Esophagus squamous epithelium (tissue), 5 donors: ENCODE data around the gene SS18L1. TPM values are rescaled to one million over a fixed set of nuclear protein-coding genes. Genes with fewer than 3 reads are reported as not detected.

Experiments
- DNase-seq: peaks from one replicate; lab custom pipeline; 2025; lab: John Stamatoyannopoulos, UW
- H3K27ac ChIP-seq, 4 donors: fragments of 200-600 bp; sonication (generic); one replicate each; pipeline ENCODE4 v1.5.1; 2016 to 2019; ENCODE audit warnings: mild to moderate bottlenecking in 1 of 4
- H3K27me3 ChIP-seq, 4 donors: fragments of 200-600 bp; sonication (generic); 1 replicate in 3 of 4; 2 replicates in 1 of 4; pipeline versions ENCODE4 v1.5.1 to v1.6.0; 2017 to 2021; ENCODE audit warnings: antibody characterized with exemption in 1 of 4
- H3K36me3 ChIP-seq, 3 donors: fragments of 200-600 bp; sonication (generic); one replicate each; pipeline ENCODE4 v1.5.1; 2016 to 2019
- H3K4me1 ChIP-seq, 3 donors: fragments of 200-600 bp; sonication (generic); one replicate each; pipeline ENCODE4 v1.5.1; 2017 to 2019
- H3K4me3 ChIP-seq, 4 donors: fragments of 200-600 bp; sonication (generic); 1 replicate in 3 of 4; 2 replicates in 1 of 4; pipeline ENCODE4 v1.5.1; 2016 to 2019; ENCODE audit warnings: mild to moderate bottlenecking in 2 of 4, moderate library complexity in 1 of 4
- H3K9me3 ChIP-seq, 3 donors: fragments of 200-600 bp; sonication (generic); one replicate each; pipeline ENCODE4 v1.5.1; 2016 to 2019
- CTCF ChIP-seq, 6 experiments: fragments of 450-650 bp in 4 of 6; fragments of 200-600 bp in 2 of 6; sonication (generic) in 2 of 6; IDR thresholded peaks; one replicate each; pipeline ENCODE4 v1.5.1; 2016 to 2019; ENCODE audit warnings: antibody characterized with exemption in 6 of 6, mild to moderate bottlenecking in 4 of 6, moderate library complexity in 4 of 6
- POLR2A ChIP-seq, 4 donors: fragments of 450-650 bp; IDR thresholded peaks; one replicate each; pipeline ENCODE4 v1.6.1; 2017; ENCODE audit warnings: antibody characterized with exemption in 4 of 4, mild to moderate bottlenecking in 4 of 4, moderate library complexity in 3 of 4
- WGBS, 2 donors: methylation state at CpG; one replicate each; pipeline ENCODE4 v1.1.5; 2018; 5-methylcytosine and 5-hydroxymethylcytosine counted together
- intact Hi-C: fragments of 100-400 bp; cut with DNase I; formaldehyde crosslinking; loops from one replicate; pipeline ENCODE4 v1.15.0; 2022
- total RNA-seq, 4 donors: library from RNA; depleted of rRNA; stranded (reverse); fragments of >200 nt; gene quantifications; one replicate each; pipeline ENCODE4 v1.1.0, GENCODE V29; 2016
- donor health status: DM: yes; HTN: yes; CAD: no.

Gene SS18L1
- total RNA-seq, 4 donors from 2014 or later, result 7.8 to 24.5 (median 15.0) TPM

GRCh38 chr20:62131560-62132320, 11.8 kb upstream of the SS18L1 start:
- no peak for DNase-seq
- peaks cover 32 to 100% (median 52%) of the 10 kb centered on the region in 3 donors for H3K36me3 ChIP-seq
- WGBS, 2 donors, result 89 to 93% methylated on average over 12 to 18 of the region's 25 CpGs
- H3K4me3 ChIP-seq, result no peak overlapping the region
- H3K27me3 ChIP-seq, result no peaks in the 10 kb centered on the region
- intact Hi-C loops, result no loop called here
- no peaks in the 10 kb centered on the region for H3K9me3 ChIP-seq
- peak overlapping the region in 2 of 4 donors; percentile 52 to 57 for H3K27ac ChIP-seq
- peaks cover 0 to 38% (median 7%) of the 10 kb centered on the region in 3 donors for H3K4me1 ChIP-seq
- TF ChIP-seq CTCF (IDR thresholded peaks at IDR 0.05) (no peak), POLR2A (IDR thresholded peaks at IDR 0.05) (no peak)

DNA sequence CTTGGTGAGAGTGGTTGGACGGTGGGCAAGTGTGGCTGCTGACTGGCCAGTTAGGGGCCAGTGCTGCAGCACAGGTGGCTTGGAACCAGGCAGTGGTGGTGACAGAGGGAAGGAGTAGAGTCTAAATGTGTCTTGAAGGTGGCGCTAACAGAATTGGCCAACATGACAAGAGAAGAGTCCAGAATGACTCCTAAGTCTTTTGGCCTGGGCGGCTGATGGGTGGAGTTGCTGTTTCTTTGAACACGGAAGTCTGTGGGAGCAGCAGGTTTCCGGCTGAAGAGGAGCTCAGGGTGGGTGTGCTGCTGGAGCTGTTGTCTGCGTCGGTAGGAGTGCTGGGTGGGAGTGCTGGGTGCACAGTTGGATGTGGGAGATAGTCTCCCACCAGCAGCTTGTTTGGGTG, 11.1 kb upstream of the SS18L1 start:
- DNase-seq, result no peak
- H3K27ac ChIP-seq, result peak overlapping the region in 3 of 4 donors; percentile 41 to 57 (median 52)
- no peak for TF ChIP-seq CTCF (IDR thresholded peaks at IDR 0.05)
- TF ChIP-seq POLR2A (IDR thresholded peaks at IDR 0.05), result no peak
- peaks cover 0 to 38% (median 7%) of the 10 kb centered on the region in 3 donors for H3K4me1 ChIP-seq
- peaks cover 32 to 100% (median 53%) of the 10 kb centered on the region in 3 donors for H3K36me3 ChIP-seq
- WGBS, 2 donors, result 72 to 78% methylated on average over 6 to 7 of the region's 7 CpGs
- intact Hi-C loops, result no loop called here
- no peaks in the 10 kb centered on the region for H3K9me3 ChIP-seq
- H3K4me3 ChIP-seq, result no peak overlapping the region
- no peaks in the 10 kb centered on the region for H3K27me3 ChIP-seq

DNA sequence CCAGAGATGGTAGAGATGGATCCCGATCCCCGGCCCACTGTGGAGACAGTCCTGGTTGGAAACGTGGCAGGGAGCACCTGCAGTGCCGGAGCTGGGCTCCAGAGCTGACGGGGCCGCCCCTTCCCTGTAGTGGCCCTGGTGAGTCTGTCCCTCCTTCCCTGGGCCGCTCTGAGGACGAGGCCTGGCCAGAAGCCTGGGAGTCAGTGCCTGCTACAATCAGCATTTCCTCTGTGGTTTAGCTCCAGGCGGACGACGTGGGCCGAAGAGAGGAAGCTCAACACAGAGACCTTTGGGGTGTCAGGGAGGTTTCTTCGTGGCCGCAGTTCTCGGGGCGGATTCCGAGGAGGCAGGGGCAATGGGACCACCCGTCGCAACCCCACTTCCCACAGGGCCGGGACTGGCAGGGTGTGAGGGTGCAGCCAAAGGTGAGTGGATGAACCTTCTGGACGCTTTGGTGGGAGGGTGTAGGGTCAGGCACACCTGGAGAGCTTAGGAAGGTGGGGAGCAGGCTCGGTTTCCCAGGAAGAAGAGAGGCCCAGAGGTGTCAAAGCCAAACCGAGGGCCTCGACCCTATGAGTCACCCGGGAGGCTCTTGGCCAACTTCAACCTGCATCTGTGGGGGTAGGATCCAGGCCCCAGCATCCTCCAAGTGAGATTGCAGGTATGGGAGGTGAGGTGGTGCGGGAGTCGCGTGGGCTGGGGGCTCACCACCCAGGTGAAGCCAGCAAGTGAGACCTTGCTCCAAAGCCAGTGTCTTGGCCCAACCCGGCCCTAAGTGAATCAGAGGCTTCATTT, 10.3 kb upstream of the SS18L1 start:
- Histone ChIP-seq H3K4me3 (no peak overlapping the region), H3K4me1 (peaks cover 0 to 38% (median 7%) of the 10 kb centered on the region in 3 donors), H3K27ac (peak overlapping the region in 3 of 4 donors; percentile 41 to 57 (median 52)), H3K36me3 (peaks cover 31 to 100% (median 52%) of the 10 kb centered on the region in 3 donors), H3K9me3 (no peaks in the 10 kb centered on the region), H3K27me3 (no peaks in the 10 kb centered on the region)
- WGBS, 2 donors, result 48 to 70% methylated on average over 7 to 9 of the region's 29 CpGs
- no peak for DNase-seq
- TF ChIP-seq POLR2A (IDR thresholded peaks at IDR 0.05) (no peak), CTCF (IDR thresholded peaks at IDR 0.05) (no peak)
- intact Hi-C loops, result no loop called here

DNA sequence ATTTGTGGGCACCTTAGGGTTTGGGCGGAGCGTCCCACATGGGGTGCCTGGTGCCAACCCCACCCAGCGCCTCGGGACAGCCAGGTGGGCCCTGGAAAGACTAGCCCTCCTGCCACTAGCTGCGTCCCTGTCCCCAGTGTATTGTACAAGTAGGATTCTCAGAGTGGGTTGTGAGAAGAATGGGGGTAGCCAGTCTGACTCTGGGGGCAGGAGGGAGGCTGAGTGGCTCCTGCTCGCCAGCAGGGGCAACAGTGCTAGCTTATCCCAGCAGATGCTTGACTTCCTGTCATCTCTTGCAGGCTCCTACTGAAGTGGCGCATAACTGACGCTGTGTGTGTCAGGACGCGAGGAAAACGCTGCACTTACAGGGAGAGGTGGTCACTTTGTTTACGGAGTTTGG, 9.7 kb upstream of the SS18L1 start:
- intact Hi-C loops, result no loop called here
- Histone ChIP-seq H3K4me3 (no peak overlapping the region), H3K27ac (peak overlapping the region in 2 of 4 donors; percentile 21 to 68), H3K9me3 (no peaks in the 10 kb centered on the region), H3K36me3 (peaks cover 37 to 100% (median 58%) of the 10 kb centered on the region in 3 donors), H3K4me1 (peaks cover 0 to 38% (median 7%) of the 10 kb centered on the region in 3 donors), H3K27me3 (no peaks in the 10 kb centered on the region)
- TF ChIP-seq CTCF (IDR thresholded peaks at IDR 0.05) (peak in 1 of 6 experiments; percentile 7), POLR2A (IDR thresholded peaks at IDR 0.05) (no peak)
- 71 to 75% methylated on average over 10 to 11 of the region's 12 CpGs for WGBS, 2 donors
- DNase-seq, result no peak
